Measurements from ENCODE around the gene NCAPD3. TPM values are rescaled to one million over a fixed set of nuclear protein-coding genes. Genes with fewer than 3 reads are reported as not detected.

The NCAPD3 gene
- total RNA-seq, 1 donor from 2014 or later, result 13.1 TPM

- ATAC-seq, result peak; percentile 9
These were observed 28.8 kb upstream of the NCAPD3 start for GRCh38 chr11:134252346-134253187.

- ATAC-seq, result no peak
These were observed 26.9 kb upstream of the NCAPD3 start for GRCh38 chr11:134250675-134251074.

- ATAC-seq, result no peak
These were observed 26.5 kb upstream of the NCAPD3 start for GRCh38 chr11:134250246-134250645.

- no peak for ATAC-seq
These were observed 25.2 kb upstream of the NCAPD3 start for GRCh38 chr11:134248910-134249480.

GRCh38 chr11:134246678-134247077 lies 22.9 kb upstream of the NCAPD3 start:
- no peak for ATAC-seq

- ATAC-seq, result no peak
These were observed 22.3 kb upstream of the NCAPD3 start for GRCh38 chr11:134246100-134246499.

GRCh38 chr11:134245434-134245833 lies 21.7 kb upstream of the NCAPD3 start:
- ATAC-seq, result no peak

GRCh38 chr11:134244593-134244992 lies 20.8 kb upstream of the NCAPD3 start:
- ATAC-seq, result peak; percentile 45

GRCh38 chr11:134243913-134244312 lies 20.1 kb upstream of the NCAPD3 start:
- no peak for ATAC-seq

- ATAC-seq, result no peak
These were observed 18.6 kb upstream of the NCAPD3 start for GRCh38 chr11:134242376-134242775.

- ATAC-seq, result no peak
These were observed 16.8 kb upstream of the NCAPD3 start for GRCh38 chr11:134240592-134240991.

- no peak for ATAC-seq
These were observed 15.2 kb upstream of the NCAPD3 start for GRCh38 chr11:134238956-134239355.

- no peak for ATAC-seq
These were observed 13.8 kb upstream of the NCAPD3 start for GRCh38 chr11:134237557-134237922.

GRCh38 chr11:134236834-134237556 lies 13.2 kb upstream of the NCAPD3 start:
- no peak for ATAC-seq

- ATAC-seq, result no peak
These were observed 11.6 kb upstream of the NCAPD3 start for GRCh38 chr11:134235399-134235798.

GRCh38 chr11:134233729-134234179 lies 10.0 kb upstream of the NCAPD3 start:
- ATAC-seq, result no peak

GRCh38 chr11:134231958-134232659 lies 8.3 kb upstream of the NCAPD3 start:
- no peak for ATAC-seq

- ATAC-seq, result no peak
These were observed 6.6 kb upstream of the NCAPD3 start for GRCh38 chr11:134230339-134230738.

GRCh38 chr11:134229126-134229790 lies 5.5 kb upstream of the NCAPD3 start:
- ATAC-seq, result no peak

- ATAC-seq, result no peak
These were observed 4.9 kb upstream of the NCAPD3 start for GRCh38 chr11:134228625-134229024.

- no peak for ATAC-seq
These were observed 3.1 kb upstream of the NCAPD3 start for GRCh38 chr11:134226806-134227325.

Data from esophagus mucosa (tissue), 1 donor.